NCI-H446 treated with DMSO at 0.1 percent for 48 hours (cell line): ENCODE results near the gene VWA2.

Experiments
- DNase-seq: peaks from one replicate; lab custom pipeline; 2025; lab: John Stamatoyannopoulos, UW

VWA2 gene

DNA sequence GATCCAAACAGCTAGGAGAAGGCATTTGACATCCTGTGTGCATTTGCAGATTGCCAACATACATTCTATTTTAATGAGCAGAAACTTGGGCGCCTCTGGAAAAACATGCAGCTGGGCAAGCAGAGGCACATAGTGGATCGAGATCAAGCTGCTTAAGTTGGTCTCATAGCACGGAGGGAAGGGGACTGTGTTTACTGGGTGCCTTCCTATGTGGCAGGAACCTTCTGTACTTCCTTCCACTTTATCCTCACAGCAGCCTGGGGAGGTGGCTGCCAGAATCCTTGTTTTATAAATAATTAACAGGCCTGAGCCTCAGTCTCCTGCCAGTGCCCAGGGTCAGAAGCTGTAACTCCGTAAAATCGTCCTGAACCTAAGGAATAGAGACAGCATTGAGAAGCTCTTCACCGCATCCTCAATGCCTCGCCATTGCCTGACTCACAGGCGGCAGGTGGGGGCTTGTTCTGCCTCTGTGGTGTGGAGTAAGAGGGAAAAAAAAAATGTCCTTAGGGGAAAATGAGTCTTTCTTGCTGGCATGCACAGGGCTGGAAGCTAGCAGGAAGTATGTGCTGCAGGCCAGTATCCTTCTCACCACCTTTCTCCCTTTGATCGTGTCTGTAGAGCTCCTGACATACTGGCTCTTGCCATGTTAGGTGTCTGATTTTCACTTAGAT, 6.2 kb downstream of the VWA2 start:
- DNase-seq: no peak

DNA sequence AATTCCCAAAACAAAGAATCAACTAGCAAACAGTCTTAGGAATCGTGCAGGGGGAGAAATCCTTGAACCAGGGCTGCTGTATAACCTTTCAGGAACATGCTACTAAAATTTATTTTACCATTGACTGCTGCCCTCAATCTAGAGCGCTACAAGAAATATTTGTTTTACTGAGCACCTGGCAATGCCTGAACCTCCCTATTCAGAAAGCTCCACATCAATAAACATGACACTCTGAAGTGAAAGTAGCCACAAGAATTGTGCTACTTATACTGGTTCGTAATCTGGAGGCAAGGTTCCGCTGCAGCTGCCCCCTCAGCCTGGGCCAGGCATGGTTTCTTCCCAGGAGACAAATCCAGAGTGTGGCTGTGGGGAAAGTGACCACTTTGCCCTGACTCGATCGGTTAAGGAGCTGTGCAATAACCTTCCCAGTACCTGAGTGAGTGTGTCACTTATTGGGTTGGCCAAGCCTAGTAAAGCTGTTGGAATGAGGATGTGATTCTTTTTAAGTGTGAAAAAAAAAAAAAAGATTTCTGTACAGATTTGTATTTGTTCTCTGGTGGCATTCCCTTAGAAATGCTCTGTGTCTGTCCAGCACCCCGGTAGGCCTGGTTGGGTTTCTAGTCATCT, 7.7 kb downstream of the VWA2 start:
- no peak for DNase-seq

DNA sequence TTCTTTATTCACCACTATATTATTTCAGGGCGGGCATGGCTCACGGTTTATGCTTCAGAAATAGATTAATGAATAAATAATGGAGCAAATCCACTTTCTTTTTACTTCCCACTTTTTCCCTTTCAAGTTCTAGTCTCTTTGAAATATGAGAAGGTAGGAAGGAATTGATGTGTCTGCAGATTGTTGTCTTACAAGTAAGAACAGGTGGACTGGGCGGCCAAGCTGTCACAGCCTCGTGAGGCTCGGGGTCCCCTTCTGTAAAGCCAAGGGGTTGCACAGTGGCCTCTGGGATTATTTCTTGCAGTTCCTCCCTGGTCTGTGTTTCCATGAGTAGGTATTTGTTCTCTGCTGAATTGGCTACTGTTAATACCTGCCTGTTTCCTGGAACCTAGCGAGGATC, 11.2 kb downstream of the VWA2 start:
- no peak for DNase-seq

DNA sequence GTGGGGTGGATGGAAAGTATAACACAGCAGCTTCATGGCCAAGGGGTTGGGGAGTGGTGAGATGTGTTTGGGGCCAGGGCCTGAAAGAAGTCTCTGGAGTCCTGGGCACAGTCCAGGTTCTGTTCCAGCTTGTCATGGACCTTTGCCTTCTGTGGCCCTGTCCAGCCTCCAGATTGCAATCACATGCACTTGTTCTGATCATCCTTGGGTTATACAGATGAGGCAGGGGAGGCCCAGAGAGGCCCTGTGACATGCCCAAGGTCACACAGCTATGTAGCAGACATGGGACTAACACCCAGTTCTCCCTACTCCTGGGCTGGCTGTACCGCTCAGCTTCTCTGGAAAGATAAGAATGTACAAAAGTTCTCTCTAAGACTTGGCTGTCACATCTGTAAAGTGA, 11.7 kb downstream of the VWA2 start:
- DNase-seq: no peak

DNA sequence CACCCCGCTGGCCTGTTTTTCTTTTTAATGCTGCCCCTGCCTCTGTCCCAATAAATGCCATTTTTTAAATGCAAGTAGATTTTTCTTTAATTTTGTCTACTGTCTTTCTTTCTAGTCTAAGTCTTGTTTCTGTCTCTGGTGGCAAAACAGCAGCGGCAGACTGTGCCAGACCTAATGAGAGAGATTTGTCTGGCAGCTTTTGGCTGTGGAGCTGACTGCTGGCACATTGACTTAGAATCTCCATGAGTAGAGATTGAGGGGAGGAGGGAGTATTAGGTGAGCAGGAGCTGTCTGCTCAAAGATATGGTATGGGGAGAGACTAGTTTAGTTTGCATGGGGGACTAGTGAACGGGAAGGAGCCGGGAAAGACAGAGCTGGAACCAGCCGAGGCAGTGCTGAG, 13.0 kb downstream of the VWA2 start:
- DNase-seq: no peak

DNA sequence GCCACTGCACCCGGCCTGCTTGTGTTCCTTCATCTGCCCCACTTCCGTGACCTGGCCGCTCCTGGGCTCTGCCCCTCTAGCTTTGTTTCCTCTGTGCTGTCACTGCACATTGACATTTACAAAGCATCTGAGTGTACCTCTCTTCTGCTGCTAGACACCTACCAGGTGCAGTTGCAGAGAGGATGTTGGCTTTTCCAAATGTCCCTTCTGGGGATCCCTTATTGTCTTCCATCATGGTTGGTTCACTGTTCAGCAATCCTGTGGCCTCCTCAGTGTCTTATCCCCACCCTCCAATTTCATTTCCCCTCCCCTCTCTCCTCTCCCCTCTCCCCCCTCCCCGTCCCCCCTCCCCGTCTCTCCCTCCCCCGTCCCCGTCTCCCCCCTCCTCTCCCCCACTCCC, 13.8 kb downstream of the VWA2 start:
- no peak for DNase-seq

DNA sequence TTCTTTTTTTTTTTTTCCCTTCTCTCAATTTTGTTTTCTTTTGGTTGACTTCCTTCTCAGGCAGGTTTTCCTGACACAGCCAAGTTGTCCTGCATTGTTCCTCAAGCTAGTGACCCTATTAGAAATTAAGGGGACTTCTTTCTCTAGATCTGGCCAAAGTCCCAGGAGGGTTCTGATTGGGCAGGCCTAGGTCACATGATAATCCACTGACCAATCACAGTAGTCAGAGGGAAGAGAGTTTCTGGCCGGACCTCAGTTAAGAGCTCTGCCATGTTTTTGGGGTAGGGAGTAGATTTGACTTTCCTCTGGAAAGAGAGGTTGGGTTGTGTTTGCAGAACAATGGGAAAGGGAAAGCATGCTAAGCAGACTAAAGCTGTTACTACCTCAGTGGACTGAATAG, 16.2 kb downstream of the VWA2 start:
- no peak for DNase-seq

DNA sequence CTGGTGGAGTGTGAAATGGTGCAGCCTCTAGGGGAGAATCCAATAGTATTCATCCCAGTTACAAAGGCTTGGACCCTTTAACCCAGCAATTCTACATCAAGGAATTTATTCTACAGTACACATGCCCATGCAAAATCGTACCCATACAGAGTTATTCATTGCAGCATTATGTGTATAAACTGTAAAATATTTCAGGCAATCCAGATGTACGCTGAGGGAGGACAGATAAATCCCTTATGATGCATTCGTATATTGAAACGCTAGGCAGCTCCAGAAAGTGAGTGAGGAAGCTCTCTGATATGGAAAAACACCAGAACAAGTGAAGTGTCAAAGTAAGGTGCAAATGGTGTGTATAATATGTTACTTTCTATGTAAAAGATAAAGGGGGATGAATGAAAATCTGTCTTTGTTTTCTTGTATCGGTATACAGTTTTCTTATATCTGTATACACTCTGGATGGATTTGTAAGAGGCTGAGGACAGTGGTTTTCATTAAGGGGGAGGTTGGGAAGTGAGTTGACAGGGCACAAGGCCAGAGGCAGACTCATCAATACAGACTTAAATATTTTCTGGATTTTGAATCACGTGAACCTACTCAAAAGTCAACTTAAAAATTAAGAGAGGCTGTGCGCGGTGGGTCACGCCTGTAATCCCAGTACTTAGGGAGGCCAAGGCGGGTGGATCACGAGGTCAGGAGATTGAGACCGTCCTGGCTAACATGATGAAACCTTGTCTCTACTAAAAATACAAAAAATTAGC, 17.1 kb downstream of the VWA2 start:
- no peak for DNase-seq

DNA sequence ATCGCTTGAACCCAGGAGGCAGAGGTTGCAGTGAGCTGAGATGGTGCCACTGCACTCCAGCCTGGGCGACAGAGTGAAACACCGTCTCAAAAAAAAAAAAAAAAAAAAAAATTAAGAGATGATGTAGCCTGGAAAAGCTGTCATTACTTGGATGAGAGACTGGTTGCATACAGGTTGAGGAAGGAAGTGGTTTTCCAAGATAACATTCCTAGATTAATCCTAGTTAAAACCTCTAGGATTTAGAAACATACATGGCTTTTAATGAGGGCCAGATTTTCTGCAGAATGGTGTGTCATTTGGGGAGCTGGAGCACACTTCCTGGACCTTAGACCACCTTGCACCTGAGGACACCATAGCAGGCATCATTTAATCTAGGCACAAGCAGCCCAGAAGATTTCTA, 17.8 kb downstream of the VWA2 start:
- no peak for DNase-seq

DNA sequence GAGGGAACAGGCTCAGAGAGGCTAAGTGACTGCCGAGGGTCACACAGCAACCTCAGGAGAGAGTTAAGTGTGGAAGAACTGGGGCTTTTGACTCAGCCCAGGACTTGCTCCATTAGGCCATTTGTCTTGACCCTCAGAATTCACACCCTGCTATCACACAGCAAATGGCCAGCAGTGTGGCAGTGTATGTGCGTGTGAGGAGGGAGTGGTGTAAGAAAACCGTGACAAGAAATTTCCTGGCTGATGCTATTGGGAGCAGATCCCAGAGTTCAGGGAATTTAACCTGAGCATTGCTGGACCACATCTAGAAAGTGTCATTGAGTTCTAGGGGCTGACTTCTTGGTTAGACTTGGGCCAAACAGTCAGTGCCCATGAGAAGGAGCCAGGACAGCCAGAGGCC, 18.4 kb downstream of the VWA2 start:
- DNase-seq: no peak

DNA sequence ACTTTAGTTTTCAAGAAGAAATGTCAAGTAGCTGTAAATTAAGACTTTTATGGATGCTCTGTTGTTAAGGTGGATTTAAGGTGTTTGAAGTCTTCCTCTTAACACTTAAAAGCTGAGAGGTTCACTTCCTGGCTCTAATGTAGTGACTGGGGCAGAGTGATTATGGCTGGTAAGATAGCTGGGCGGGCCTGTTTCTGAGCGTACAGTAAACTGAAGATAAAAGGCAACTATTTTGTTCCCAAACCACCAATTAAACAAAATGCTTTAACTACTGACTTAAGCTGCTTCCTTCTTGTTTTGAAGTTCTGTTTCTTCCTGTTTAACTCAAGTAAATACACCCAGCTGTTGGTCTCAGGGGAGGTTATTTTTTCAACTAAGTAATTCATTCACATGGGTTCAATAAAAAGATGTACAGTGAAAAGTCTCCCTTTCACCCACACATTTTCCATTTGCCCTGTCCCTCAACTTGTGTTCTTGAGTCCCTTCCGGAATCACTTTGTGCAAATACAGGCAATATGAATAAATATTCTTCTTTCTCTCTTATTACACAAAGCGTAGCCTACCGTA, 19.3 kb downstream of the VWA2 start:
- DNase-seq: no peak

DNA sequence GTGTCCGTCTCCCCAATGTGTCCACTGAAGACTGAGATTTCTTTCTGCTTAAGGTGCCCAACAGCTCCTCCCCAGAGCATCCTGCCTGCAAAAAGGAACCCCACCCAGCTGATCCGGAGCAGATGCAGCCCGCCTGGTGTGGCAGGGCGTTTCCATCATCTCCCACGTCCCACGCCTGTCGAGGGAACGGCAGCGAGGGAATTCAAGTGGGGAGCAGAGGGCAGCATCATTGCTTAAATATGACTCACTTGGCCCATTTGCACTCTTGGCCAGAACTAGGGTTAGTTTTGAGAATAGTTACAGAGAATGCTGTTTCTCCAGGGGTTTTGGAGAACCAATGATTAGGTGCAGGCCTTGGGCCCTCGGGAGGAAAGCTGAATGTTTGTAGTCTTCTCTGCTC, 20.8 kb downstream of the VWA2 start:
- DNase-seq: no peak

DNA sequence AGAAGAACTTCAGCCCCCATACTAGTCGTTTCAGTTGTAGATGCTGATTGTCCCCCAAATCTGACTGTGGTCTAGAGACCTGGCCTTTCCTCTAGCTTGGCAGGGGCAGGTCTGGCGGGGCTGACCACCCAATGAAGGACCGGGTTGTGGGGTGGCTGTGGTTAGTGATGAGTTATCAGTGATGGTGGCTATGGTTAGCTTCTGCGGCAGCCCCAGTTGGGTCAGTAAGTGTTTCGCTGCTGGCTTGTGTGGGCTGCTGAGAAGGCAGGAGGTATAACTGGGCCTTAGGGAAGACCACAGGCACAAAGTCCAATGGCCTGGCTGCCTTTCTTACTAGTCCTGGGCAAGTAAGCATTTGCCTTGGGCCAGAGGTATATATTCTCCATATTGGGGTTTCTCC, 21.3 kb downstream of the VWA2 start:
- DNase-seq: no peak

DNA sequence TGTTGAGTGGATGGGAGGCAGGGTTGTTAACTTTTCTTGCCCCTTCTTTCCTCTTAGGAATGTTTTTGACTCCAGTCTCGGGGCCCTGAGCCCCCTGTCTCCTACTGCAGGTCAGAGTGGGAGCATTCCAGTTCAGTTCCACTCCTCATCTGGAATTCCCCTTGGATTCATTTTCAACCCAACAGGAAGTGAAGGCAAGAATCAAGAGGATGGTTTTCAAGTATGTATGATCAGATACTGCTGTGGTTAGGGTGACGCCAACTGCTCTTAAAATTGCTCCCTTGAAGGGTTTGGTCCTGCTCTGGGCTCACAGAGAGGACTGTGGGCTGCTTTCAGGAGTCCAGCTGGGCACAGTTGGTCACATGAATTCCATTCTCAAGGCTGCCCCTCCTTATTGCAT, 22.0 kb downstream of the VWA2 start:
- no peak for DNase-seq

DNA sequence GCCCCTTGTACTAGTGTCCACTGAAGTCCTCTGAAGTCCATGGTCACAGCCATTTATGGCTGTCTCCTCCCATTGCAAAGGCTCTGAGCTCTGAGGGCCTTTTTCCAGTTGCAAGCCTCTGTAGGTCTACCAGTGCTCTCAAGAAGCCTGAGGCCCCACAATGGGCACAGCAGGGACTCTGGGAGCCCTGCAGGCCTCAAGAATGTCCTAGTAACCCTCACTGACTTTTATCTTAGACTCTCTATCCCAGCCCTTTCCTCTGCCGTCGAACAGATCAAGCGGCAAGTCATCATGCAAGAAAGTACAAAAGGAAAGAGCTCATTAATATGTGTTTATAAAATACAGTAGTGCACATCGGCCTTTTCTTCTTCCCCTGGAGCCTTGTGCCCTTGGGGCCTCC, 23.4 kb downstream of the VWA2 start:
- no peak for DNase-seq

DNA sequence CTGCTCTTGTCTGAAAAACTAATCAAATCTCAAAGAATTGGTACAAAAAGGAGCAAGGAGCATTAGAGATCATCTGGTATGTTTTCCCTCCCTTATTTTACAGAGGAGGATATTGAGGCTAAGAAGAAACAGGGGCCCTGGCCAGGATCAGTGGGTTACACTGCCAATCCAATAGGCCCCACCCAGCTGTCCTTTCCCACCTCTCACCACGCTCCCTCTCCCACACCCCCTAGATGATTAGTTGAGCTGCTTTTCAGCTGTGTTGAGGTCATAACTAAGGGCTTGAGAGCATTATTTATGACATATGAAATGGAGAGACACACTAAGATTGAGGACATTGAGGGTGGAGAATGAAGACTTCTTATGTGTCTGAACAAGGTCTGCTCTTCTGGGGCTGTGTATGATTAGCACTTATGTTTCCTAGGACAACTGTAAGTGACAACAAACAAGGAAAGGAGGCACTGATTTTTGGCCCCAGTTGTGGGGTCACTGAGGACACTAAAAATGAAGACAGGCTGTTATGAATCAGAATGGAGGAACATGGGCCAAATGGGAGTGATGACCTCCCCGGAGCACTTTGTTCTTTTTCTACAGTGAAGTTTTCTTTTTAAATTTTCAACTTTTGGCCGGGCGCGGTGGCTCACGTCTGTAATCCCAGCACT, 26.5 kb downstream of the VWA2 start:
- DNase-seq: no peak

DNA sequence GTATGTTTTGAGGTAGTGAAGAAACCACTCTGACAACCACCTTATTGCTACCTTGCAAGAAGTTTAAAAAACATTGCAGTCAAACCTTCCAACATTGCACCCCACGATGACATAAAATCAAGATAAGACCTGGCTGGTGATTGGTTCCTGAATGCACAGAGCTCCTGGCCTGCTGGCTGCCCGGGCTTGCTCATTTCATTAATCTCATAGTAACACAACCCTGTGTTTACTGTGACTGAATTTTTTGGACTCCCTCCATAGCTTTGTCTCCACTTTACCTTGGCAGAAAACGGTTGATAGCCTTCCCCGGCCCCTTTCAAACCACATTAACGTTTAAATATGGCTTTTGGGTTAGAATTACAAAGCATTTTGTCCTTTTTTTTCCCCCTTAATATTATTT, 27.5 kb downstream of the VWA2 start:
- no peak for DNase-seq

DNA sequence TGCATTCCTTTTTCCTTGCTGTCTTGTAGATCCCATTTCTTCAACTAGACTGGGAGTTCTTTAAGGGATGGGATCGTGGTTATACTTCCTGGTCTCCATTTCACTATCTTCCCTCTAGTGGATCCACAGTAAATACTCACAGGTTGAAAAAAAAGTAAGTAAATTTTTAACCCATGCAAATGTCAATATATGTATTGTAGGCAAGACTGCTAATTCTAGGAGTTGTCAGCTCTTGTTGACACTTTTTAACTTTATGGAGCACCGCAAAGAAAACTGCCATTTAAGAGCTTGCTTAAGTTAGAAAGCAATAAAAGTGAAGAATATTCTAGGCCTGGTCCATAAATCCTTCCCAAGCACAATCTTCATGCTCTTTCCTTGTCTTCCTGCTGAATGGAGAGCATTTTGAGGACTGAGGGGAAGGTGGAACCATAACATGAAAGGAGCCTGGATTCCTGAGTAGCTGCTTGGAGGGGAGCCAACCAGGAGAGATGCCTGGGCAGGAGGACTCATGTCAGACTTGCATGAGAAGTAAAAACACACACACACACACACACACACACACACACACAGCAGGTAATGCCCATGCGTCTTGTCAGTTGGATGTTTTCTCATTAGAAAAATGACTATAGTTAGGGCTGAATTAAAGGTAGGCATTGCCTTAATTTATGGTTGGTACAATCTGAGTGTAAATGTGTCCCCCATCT, 32.2 kb downstream of the VWA2 start:
- no peak for DNase-seq

DNA sequence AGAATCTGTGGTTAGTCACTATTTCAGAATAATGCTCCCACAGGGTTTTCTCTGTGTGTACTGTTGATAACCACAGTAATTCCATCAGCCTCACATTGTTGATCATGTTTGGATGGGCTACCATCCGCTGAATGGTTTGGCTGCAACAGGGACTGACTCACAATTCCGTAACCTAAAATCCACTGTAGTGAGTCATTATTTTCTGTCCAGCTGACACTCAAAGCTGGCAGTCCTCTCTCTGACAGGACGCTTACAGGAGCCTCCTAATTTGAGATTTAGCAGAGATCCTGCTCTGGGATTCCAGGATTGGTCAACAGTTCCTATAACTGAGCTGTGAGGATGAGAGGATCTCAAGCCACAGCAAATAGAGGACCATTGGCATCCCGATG, 32.7 kb downstream of the VWA2 start:
- no peak for DNase-seq

DNA sequence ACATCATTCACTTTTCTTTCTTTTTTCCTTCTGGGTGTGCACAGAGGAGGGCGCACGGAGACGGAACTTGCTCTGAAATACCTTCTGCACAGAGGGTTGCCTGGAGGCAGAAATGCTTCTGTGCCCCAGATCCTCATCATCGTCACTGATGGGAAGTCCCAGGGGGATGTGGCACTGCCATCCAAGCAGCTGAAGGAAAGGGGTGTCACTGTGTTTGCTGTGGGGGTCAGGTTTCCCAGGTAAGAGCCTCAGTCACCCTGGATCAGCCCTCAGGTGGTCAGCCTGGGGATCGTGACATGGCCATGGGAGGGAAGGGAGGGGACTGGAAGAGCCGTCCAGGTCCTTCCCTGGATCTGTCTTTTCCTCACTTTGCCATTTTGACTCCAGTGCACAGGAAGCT, 33.6 kb downstream of the VWA2 start:
- DNase-seq: no peak

DNA sequence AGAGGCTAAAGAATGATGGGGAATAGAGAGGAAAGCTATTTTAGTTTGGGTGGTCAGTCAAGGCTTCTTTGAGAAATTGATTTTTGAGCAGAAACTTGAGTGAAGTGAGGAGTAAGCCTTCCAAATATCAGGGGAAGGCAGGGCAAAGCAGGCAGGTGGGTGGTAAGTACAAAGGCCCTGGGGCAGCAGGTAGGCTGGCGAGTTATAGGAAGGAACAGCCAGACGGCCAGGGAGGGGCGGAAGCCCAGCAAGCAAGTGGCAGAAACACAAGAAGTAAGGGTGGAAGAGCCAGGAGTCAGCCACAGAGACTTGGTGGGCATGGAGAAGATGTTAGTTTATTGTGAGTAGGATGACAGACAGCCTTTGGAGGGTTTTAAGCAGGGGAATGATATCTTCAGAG, 34.9 kb downstream of the VWA2 start:
- DNase-seq: no peak
